A549 (cell line): ENCODE results near the gene KIF7. TPM values are rescaled to one million over a fixed set of nuclear protein-coding genes. Genes with fewer than 3 reads are reported as not detected.
A peak's percentile ranks its signal among the peaks of the same experiment; 100 is the strongest.

Source experiments
- ATAC-seq, 2 experiments: fragments of 200-7000 bp in 1 of 2; fragments of >200 bp in 1 of 2; cut with Nextera tagmentation in 1 of 2; cut with Tn5 transposase in 1 of 2; 3 replicates each; pipeline versions ENCODE4 v1.8.0 to v1.9.1; 2018 to 2020; ENCODE audit warnings: mild to moderate bottlenecking in 1 of 2, moderate library complexity in 1 of 2
- CTCF ChIA-PET: fragments of 300-600 bp; sonication (Branson Sonifier 250); formaldehyde crosslinking; extraction: SDS; loops from one replicate; lab custom pipeline; 2021; ENCODE audit warnings: antibody characterized with exemption, inconsistent platforms; lab: Yijun Ruan, JAX
- POLR2A ChIA-PET: fragments of 350-600 bp; formaldehyde crosslinking; extraction: SDS; loops from one replicate; lab custom pipeline; 2021; ENCODE audit warnings: antibody characterized with exemption, inconsistent platforms; lab: Yijun Ruan, JAX
- DNase-seq, 2 experiments: peaks; one replicate each; pipeline versions ENCODE4 v3.0.0 to v3.0.0-alpha.2; 2011 to 2016; ENCODE audit warnings: low read depth in 1 of 2, low spot score in 1 of 2
- FAIRE-seq: peaks from 2 replicates; lab custom pipeline; 2011; peaks lifted over from hg19 to GRCh38; lab: Jason Lieb, UNC
- H3K27ac ChIP-seq, 2 experiments: fragments of >200 bp; sonication (Bioruptor Twin); formaldehyde crosslinking; 3 replicates each; pipeline ENCODE4 v1.5.1; 2016 to 2017
- H3K4me1 ChIP-seq: fragments of >200 bp; sonication (Bioruptor Twin); formaldehyde crosslinking; 3 replicates; pipeline ENCODE4 v1.6.1; 2016
- H3K4me2 ChIP-seq: fragments of >200 bp; sonication (Bioruptor Twin); formaldehyde crosslinking; 3 replicates; pipeline ENCODE4 v1.6.1; 2016
- H3K4me3 ChIP-seq: fragments of >200 bp; sonication (Bioruptor Twin); formaldehyde crosslinking; 3 replicates; pipeline ENCODE4 v1.5.1; 2016
- H3K9me3 ChIP-seq: fragments of >200 bp; sonication (Bioruptor Twin); formaldehyde crosslinking; 3 replicates; pipeline ENCODE4 v1.6.1; 2016
- ATOH8 ChIP-seq: fragments of 250-450 bp; sonication (Bioruptor Pico); IDR thresholded peaks from 2 replicates; pipeline ENCODE4 v1.5.0; 2020; ENCODE audit warnings: low read depth, mild to moderate bottlenecking, moderate library complexity
- BHLHE40 ChIP-seq: IDR thresholded peaks from 2 replicates; pipeline ENCODE4 v1.6.1; 2012; ENCODE audit warnings: low read depth, low read length, inconsistent platforms
- CBX2 ChIP-seq: fragments of 200-600 bp; sonication (generic); IDR thresholded peaks from 2 replicates; pipeline ENCODE4 v1.6.1; 2016; ENCODE audit warnings: low read depth, mild to moderate bottlenecking, borderline replicate concordance
- CEBPB ChIP-seq, 2 experiments: fragments of >200 bp in 1 of 2; sonication (Bioruptor Twin) in 1 of 2; formaldehyde crosslinking in 1 of 2; IDR thresholded peaks; 2 replicates each; pipeline ENCODE4 v1.6.1; 2012 to 2016
- EHF ChIP-seq: fragments of 250-450 bp; sonication (Bioruptor Pico); IDR thresholded peaks from 2 replicates; pipeline ENCODE4 v1.5.0; 2020; ENCODE audit warnings: mild to moderate bottlenecking
- EHMT2 ChIP-seq: fragments of 200-600 bp; sonication (generic); IDR thresholded peaks from 2 replicates; pipeline ENCODE4 v1.6.1; 2016; ENCODE audit warnings: antibody characterized with exemption, low read depth, mild to moderate bottlenecking, moderate library complexity
- ESRRA ChIP-seq: fragments of 150-350 bp; IDR thresholded peaks from 2 replicates; pipeline ENCODE4 v1.6.1; 2014; ENCODE audit warnings: mild to moderate bottlenecking, low read length, borderline replicate concordance
- FOSB ChIP-seq: fragments of 250-450 bp; sonication (Bioruptor Pico); IDR thresholded peaks from 2 replicates; pipeline ENCODE4 v1.5.0; 2020; ENCODE audit warnings: mild to moderate bottlenecking, moderate library complexity
- FOXS1 ChIP-seq: fragments of 250-450 bp; sonication (Bioruptor Pico); IDR thresholded peaks from 2 replicates; pipeline ENCODE4 v1.5.0; 2020; ENCODE audit warnings: mild to moderate bottlenecking, moderate library complexity
- GATA3 ChIP-seq: IDR thresholded peaks from 2 replicates; pipeline ENCODE4 v1.6.1; 2012; ENCODE audit warnings: borderline replicate concordance
- HDAC2 ChIP-seq: fragments of 200-600 bp; sonication (generic); IDR thresholded peaks from 2 replicates; pipeline ENCODE4 v1.6.1; 2016
- HES2 ChIP-seq: fragments of >200 bp; sonication (Bioruptor Twin); formaldehyde crosslinking; IDR thresholded peaks from 2 replicates; pipeline ENCODE4 v1.6.1; 2016
- HOXB13 ChIP-seq: fragments of 250-450 bp; sonication (Bioruptor Pico); IDR thresholded peaks from 2 replicates; pipeline ENCODE4 v1.5.0; 2020; ENCODE audit warnings: low read depth, mild to moderate bottlenecking, moderate library complexity
- JUNB ChIP-seq: fragments of >200 bp; sonication (Bioruptor Twin); formaldehyde crosslinking; IDR thresholded peaks from 2 replicates; pipeline ENCODE4 v1.6.1; 2016
- KDM5A ChIP-seq: fragments of 200-600 bp; sonication (generic); IDR thresholded peaks from 2 replicates; pipeline ENCODE4 v1.6.1; 2016; ENCODE audit warnings: antibody characterized with exemption, mild to moderate bottlenecking
- MYC ChIP-seq: IDR thresholded peaks from 2 replicates; pipeline ENCODE4 v1.6.1; 2012; ENCODE audit warnings: mild to moderate bottlenecking, inconsistent platforms, low read length, improper control_type of control experiment, borderline replicate concordance
- NPAS2 ChIP-seq: fragments of 250-450 bp; sonication (Bioruptor Pico); IDR thresholded peaks from 2 replicates; pipeline ENCODE4 v1.8.0; 2022; ENCODE audit warnings: mild to moderate bottlenecking, moderate library complexity, borderline replicate concordance
- NR3C1 ChIP-seq: fragments of >200 bp; sonication (Bioruptor Twin); formaldehyde crosslinking; IDR thresholded peaks from 3 replicates; pipeline ENCODE4 v1.6.1; 2017
- SREBF2 ChIP-seq: fragments of 450-650 bp; IDR thresholded peaks from 2 replicates; pipeline ENCODE4 v1.6.1; 2014; ENCODE audit warnings: mild to moderate bottlenecking, moderate library complexity
- ZC3H11A ChIP-seq: fragments of 450-650 bp; IDR thresholded peaks from 2 replicates; pipeline ENCODE4 v1.6.1; 2014; ENCODE audit warnings: antibody characterized with exemption, mild to moderate bottlenecking
- ZFP36 ChIP-seq: fragments of 450-650 bp; IDR thresholded peaks from 2 replicates; pipeline ENCODE4 v1.6.1; 2014; ENCODE audit warnings: borderline replicate concordance; ENCODE audit not compliant: partially characterized antibody
- WGBS: methylation state at CpG from one replicate; pipeline ENCODE4 v1.1.6; 2017; ENCODE audit errors: missing lambda C conversion rate; 5-methylcytosine and 5-hydroxymethylcytosine counted together
- polyA plus RNA-seq, 4 experiments: library from polyadenylated mRNA; depleted of rRNA in 3 of 4; stranded (reverse); fragments of >200 nt; fragmentation: RNase III in 1 of 4; extraction: RNeasy Plus Mini Kit Qiagen cat#74134 plus additional on column Dnase treatment in 1 of 4; gene quantifications; 2 replicates in 3 of 4; 3 replicates in 1 of 4; pipeline ENCODE4 v1.2.3, GENCODE V29; 2011 to 2017
- TF ChIP-seq, protein P1 (sequence below): IDR thresholded peaks from 2 replicates; pipeline ENCODE4 v1.6.1; 2012; ENCODE audit warnings: low read depth, borderline replicate concordance
- TF ChIP-seq, protein P2 (sequence below): fragments of 250-450 bp; sonication (Bioruptor Pico); IDR thresholded peaks from 2 replicates; pipeline ENCODE4 v1.5.0; 2021; ENCODE audit warnings: mild to moderate bottlenecking, moderate library complexity, borderline replicate concordance

KIF7 gene
- polyA plus RNA-seq, 2 of the 4 experiments (the other 2 are of a cell fraction) = 2.2 to 4.1 TPM

DNA sequence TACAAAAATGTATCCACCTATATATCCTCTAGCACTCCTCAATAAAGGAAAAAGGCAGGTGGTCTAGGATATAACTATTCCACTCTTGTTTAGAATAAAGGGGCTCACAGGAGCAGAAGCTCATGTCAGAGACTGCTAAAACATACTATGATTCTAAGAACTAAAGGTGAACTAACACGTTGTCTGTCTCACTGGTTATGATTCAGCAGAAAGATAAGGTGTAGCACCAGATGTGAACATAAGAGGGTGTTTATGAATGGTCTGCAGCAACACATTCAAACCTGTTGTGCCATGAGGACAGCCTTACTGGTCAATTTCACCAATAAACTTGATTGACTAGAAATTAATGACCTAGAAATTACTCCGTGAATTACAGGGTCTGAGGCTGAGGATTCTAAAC is 30.7 kb upstream of the KIF7 start:
- TF ChIP-seq ESRRA = no peak
- TF ChIP-seq NR3C1 = no peak
- TF ChIP-seq ZC3H11A = no peak
- no peak for TF ChIP-seq FOXS1
- TF ChIP-seq, all 56 proteins: peak for 0
- DNase-seq (peak in 1 of 2 experiments; percentile 25), FAIRE-seq (peak; percentile 83), ATAC-seq (no peak)
- CTCF ChIA-PET = interaction anchor here (2.2 to 2.3 kb wide), 2 partner anchors 15 to 39 kb away, joined by 6 to 8 read pairs; no protein-coding TSS in a partner anchor
- POLR2A ChIA-PET = no interaction called here
- WGBS = 81% methylated on average over 2 of the region's 2 CpGs
- H3K4me2 ChIP-seq = no peak overlapping the region
- peaks cover 5% of the 10 kb centered on the region for H3K4me1 ChIP-seq
- no peaks in the 10 kb centered on the region for H3K9me3 ChIP-seq
- H3K27ac ChIP-seq = no peak overlapping the region
- H3K4me3 ChIP-seq = no peak overlapping the region

DNA sequence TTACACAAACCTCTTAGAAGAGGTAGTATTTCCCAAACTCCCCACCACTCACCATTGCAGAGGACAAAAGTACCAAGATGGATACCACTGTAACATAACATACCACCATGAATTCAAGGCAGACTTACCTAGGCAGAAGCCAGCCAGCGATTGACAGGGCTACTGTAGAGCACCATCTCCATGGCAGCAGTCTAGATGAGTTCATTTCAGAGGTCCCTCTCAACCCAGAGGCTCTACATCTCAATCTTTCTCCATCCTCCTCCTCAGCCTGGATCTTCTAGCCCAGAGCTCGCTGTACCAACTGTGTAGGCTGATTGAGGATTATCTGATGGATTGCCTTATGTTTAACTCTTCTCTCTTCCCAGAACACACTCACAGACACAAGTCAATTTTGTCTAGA is 25.9 kb upstream of the KIF7 start:
- FAIRE-seq (no peak), ATAC-seq (peak in 1 of 2 experiments; percentile 43; a peak in 3 of 6 replicates), DNase-seq (no peak)
- no peaks in the 10 kb centered on the region for H3K9me3 ChIP-seq
- peaks cover 21% of the 10 kb centered on the region for H3K4me1 ChIP-seq
- ChIA-PET POLR2A (interaction anchor here (1.2 kb wide), 1 partner anchor 31 kb away, joined by 3 read pairs; no protein-coding TSS in a partner anchor), CTCF (interaction anchor here (0.8 to 1.1 kb wide), 2 partner anchors 34 to 35 kb away, joined by 3 to 4 read pairs; no protein-coding TSS in a partner anchor)
- H3K4me3 ChIP-seq = no peak overlapping the region
- H3K27ac ChIP-seq = peak overlapping the region in 1 of 2 experiments; percentile 20; a peak in 1 of 6 replicates
- H3K4me2 ChIP-seq = peak overlapping the region; percentile 40
- 64% methylated on average over 2 of the region's 2 CpGs for WGBS
- TF ChIP-seq EHMT2 (no peak), MYC (no peak), EHF (CRISPR knock-in tag) (no peak), NPAS2 (CRISPR knock-in tag) (no peak), KDM5A (no peak), ZFP36 (no peak), CEBPB (IDR thresholded peaks at IDR 0.05) (no peak), ATOH8 (CRISPR knock-in tag) (no peak), GATA3 (no peak), CBX2 (no peak), HDAC2 (no peak), BHLHE40 (no peak), JUNB (no peak), HOXB13 (no peak), HES2 (no peak)
- TF ChIP-seq, protein P1, sequence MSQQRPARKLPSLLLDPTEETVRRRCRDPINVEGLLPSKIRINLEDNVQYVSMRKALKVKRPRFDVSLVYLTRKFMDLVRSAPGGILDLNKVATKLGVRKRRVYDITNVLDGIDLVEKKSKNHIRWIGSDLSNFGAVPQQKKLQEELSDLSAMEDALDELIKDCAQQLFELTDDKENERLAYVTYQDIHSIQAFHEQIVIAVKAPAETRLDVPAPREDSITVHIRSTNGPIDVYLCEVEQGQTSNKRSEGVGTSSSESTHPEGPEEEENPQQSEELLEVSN = no peak
- TF ChIP-seq, all 56 proteins: peak for 0

- peak overlapping the region; percentile 40 for H3K4me2 ChIP-seq
- DNase-seq (peak in 1 of 2 experiments; percentile 55), ATAC-seq (peak; percentile 60 to 81), FAIRE-seq (no peak)
- POLR2A ChIA-PET = interaction anchor here (1.2 kb wide), 1 partner anchor 31 kb away, joined by 3 read pairs; no protein-coding TSS in a partner anchor
- H3K9me3 ChIP-seq = no peaks in the 10 kb centered on the region
- TF ChIP-seq CEBPB (IDR thresholded peaks at IDR 0.05) (peak; percentile 29 to 53; a peak in 2 of 4 replicates), JUNB (no peak), FOSB (CRISPR knock-in tag) (no peak), SREBF2 (no peak)
- TF ChIP-seq, protein P2, sequence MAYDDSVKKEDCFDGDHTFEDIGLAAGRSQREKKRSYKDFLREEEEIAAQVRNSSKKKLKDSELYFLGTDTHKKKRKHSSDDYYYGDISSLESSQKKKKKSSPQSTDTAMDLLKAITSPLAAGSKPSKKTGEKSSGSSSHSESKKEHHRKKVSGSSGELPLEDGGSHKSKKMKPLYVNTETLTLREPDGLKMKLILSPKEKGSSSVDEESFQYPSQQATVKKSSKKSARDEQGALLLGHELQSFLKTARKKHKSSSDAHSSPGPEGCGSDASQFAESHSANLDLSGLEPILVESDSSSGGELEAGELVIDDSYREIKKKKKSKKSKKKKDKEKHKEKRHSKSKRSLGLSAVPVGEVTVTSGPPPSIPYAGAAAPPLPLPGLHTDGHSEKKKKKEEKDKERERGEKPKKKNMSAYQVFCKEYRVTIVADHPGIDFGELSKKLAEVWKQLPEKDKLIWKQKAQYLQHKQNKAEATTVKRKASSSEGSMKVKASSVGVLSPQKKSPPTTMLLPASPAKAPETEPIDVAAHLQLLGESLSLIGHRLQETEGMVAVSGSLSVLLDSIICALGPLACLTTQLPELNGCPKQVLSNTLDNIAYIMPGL (CRISPR knock-in tag) = no peak
- peaks cover 21% of the 10 kb centered on the region for H3K4me1 ChIP-seq
- CTCF ChIA-PET = interaction anchor here (0.8 to 1.1 kb wide), 2 partner anchors 33 to 34 kb away, joined by 3 to 4 read pairs; no protein-coding TSS in a partner anchor
- no peak overlapping the region for H3K4me3 ChIP-seq
- H3K27ac ChIP-seq = peak overlapping the region in 1 of 2 experiments; percentile 24; a peak in 3 of 6 replicates
- 43% methylated on average over 5 of the region's 5 CpGs for WGBS
These were observed 25.1 kb upstream of the KIF7 start for GRCh38 chr15:89680282-89680873.
